HG03354 (cell line): ENCODE results near the gene TIMELESS.
A peak's percentile ranks its signal among the peaks of the same experiment; 100 is the strongest.
"Not testable (repeated sequence)": the region's sequence is repeated elsewhere in the genome, so short reads cannot be mapped to it uniquely, and the experiment has no call there.

Experiments used
- ATAC-seq: cut with Tn5 transposase; IDR thresholded peaks from one replicate; pipeline ENCODE4 v1.9.1; 2021; ENCODE audit warnings: mild to moderate bottlenecking; ENCODE audit not compliant: unreplicated experiment, poor library complexity, severe bottlenecking

TIMELESS gene

GRCh38 chr12:56448860-56449621 is at the start of gene TIMELESS:
Gene TIMELESS (minus strand): TSS chr12:56449426. CDS start chr12:56434170, 15,256 bp downstream.
- peak; percentile 95 for ATAC-seq

GRCh38 chr12:56498126-56498902 is 49.1 kb upstream of the TIMELESS start:
- not testable (repeated sequence) for ATAC-seq

DNA sequence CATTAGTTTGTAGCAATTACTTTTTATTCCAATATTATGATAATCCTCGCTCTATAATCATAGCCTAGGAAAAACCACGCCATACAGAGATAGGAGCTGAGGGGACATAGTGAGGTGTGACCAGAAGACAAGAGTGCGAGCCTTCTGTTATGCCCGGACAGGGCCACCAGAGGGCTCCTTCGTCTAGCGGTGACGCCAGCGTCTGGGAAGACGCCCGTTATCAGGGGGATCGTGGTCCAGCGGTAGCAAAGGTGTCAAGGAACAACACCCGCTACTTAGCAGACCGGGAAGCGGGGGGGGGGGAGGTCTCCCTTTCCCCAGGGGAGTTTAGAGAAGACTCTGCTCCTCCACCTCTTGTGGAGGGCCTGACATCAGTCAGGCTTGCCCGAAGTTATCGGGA is 47.5 kb upstream of the TIMELESS start:
- not testable (repeated sequence) for ATAC-seq

DNA sequence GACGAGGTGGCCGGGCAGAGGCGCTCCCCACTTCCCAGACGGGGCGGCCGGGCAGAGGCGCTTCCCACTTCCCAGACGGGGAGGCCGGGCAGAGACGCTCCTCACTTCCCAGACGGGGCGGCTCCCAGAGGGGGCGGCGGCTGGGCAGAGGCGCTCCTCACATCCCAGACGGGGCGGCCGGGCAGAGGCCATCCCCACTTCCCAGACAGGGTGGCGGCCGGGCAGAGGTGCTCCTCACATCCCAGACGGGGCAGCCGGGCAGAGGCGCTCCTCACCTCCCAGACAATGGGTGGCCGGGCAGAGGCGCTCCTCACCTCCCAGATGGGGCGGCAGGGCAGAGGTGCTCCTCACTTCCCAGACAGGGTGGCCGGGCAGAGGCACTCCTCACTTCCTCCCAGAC is 45.3 kb upstream of the TIMELESS start:
- not testable (repeated sequence) for ATAC-seq

- ATAC-seq, result not testable (repeated sequence)
Measured at GRCh38 chr12:56494106-56494415, 44.8 kb upstream of the TIMELESS start.

DNA sequence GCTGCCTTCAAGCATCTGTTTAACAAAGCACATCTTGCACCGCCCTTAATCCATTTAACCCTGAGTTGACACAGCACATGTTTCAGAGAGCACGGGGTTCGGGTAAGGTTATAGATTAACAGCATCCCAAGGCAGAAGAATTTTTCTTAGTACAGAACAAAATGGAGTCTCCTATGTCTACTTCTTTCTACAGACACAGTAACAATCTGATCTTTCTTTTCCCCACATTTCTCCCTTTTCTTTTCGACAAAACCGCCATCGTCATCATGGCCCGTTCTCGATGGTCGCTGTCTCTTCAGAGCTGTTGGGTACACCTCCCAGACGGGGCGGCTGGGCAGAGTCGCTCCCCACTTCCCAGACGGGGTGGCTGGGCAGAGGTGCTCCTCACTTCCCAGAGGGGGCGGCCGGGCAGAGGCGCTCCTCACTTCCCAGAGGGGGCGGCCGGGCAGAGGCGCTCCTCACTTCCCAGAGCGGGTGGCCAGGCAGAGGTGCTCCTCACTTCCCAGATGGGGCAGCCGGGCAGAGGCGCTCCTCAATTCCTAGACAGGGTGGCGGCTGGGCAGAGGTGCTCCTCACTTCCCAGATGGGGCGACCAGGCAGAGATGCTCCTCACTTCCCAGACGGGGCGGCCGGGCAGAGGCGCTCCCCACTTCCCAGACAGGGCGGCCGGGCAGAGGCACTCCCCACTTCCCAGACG is 44.3 kb upstream of the TIMELESS start:
- not testable (repeated sequence) for ATAC-seq

GRCh38 chr12:56490360-56490759 is 41.1 kb upstream of the TIMELESS start:
- ATAC-seq, result no peak

- peak; percentile 96 for ATAC-seq
Measured at GRCh38 chr12:56488041-56488955, 39.1 kb upstream of the TIMELESS start, which contains the start of gene GLS2. Gene GLS2 (minus strand): TSS chr12:56488161. CDS start chr12:56488118, 43 bp downstream.

DNA sequence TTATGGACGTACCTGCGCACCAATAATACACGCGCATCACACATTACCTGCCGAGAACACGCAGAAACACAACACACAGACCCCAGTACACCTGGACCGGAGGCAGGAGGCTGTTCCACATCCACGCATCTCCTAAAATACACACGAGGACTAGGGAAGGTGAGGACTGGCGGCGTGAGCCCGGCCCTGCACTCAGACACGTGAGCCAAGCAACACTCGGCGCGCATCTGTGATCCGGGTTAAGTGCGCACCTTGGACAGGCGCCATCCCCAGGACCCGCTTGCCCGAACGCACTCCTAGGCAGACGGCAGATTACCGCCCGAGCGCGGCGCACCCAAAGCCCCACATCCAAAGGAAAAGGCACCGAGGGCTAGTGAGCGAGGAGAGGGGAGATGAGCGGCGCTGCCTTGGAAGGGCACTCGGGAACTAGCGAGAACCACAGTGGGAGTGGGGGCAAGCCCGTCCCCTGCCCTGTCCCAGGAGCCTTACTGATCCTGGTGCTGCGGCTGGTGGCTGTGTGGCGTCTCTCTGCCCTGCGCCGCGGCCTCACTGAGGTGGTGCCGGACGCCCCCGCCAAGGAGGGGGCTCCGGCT is 38.3 kb upstream of the TIMELESS start:
- ATAC-seq, result peak; percentile 21

DNA sequence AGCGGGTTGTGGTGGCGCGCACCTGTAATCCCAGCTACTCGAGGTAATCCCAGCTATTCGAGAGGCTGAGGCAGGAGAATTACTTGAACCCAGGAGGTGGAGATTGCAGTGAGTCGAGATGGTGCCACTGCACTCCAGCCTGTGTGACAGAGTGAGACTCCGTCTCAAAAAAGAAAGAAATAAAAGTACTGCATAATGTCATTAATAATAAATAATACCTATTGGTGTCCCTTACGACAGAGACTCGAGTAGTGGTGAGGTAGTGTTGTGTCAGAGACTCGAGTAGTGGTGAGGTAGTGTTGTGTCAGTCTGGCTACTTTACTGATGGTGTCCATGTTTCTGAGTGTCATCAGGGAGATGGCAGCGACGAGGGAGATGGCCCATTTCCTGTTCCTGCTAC is 37.5 kb upstream of the TIMELESS start:
- ATAC-seq, result no peak

GRCh38 chr12:56484566-56484965 is 35.3 kb upstream of the TIMELESS start:
- ATAC-seq, result no peak

- no peak for ATAC-seq
Measured at GRCh38 chr12:56479625-56480024, 30.4 kb upstream of the TIMELESS start.

GRCh38 chr12:56477521-56478225 is 28.4 kb upstream of the TIMELESS start:
- no peak for ATAC-seq

GRCh38 chr12:56476972-56477432 is 27.8 kb upstream of the TIMELESS start:
- ATAC-seq, result no peak

DNA sequence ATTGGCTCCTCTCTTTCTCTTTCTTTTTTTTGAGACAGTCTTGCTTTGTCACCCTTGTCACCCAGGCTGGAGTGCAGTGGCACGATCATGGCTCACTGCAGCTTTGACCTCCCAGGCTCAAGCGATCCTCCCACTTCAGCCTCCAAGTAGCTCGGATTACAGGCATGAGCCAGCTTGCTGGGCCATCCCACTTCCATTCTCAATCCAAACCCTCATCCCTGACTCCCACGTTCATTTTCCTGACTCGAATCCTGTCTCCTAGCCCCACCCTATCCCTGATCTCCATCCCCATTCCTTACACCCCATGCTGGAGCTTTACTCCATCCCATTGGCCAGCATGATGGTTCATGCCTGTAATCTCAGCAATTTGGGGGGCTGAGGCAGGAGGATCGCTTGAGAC is 26.9 kb upstream of the TIMELESS start:
- no peak for ATAC-seq

GRCh38 chr12:56474389-56474788 is 25.2 kb upstream of the TIMELESS start:
- ATAC-seq, result no peak

DNA sequence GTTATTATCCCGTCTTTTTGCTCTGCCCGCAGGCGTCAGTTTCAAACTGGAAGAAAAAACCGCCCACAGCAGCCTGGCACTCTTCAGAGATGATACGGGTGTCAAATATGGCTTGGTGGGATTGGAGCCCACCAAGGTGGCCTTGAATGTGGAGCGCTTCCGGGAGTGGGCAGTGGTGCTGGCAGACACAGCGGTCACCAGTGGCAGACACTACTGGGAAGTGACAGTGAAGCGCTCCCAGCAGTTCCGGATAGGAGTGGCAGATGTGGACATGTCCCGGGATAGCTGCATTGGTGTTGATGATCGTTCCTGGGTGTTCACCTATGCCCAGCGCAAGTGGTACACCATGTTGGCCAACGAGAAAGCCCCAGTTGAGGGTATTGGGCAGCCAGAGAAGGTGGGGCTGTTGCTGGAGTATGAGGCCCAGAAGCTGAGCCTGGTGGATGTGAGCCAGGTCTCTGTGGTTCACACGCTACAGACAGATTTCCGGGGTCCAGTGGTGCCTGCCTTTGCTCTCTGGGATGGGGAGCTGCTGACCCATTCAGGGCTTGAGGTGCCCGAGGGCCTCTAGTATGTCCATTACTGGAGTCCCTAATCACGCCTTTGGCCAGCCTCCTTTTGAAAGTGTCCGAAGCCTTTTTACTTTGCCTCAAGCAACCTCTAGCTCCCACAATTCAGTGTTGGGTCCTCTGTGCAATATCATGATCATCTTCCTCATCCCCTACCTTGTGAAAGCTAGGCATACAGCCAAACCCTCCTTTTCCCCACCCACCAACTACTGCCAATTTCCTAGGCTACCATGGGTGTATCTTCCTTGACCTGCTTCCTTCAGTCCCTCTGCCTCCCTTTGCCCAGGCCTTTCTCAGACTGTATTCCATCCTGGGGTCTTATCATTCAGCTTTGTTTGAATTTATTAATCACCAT is 20.0 kb upstream of the TIMELESS start:
- ATAC-seq, result no peak
